ENCODE data around the gene MAFB. TPM values are rescaled to one million over a fixed set of nuclear protein-coding genes. Genes with fewer than 3 reads are reported as not detected.

Gene MAFB
- total RNA-seq, 1 donor from 2014 or later, result 80.5 TPM

DNA sequence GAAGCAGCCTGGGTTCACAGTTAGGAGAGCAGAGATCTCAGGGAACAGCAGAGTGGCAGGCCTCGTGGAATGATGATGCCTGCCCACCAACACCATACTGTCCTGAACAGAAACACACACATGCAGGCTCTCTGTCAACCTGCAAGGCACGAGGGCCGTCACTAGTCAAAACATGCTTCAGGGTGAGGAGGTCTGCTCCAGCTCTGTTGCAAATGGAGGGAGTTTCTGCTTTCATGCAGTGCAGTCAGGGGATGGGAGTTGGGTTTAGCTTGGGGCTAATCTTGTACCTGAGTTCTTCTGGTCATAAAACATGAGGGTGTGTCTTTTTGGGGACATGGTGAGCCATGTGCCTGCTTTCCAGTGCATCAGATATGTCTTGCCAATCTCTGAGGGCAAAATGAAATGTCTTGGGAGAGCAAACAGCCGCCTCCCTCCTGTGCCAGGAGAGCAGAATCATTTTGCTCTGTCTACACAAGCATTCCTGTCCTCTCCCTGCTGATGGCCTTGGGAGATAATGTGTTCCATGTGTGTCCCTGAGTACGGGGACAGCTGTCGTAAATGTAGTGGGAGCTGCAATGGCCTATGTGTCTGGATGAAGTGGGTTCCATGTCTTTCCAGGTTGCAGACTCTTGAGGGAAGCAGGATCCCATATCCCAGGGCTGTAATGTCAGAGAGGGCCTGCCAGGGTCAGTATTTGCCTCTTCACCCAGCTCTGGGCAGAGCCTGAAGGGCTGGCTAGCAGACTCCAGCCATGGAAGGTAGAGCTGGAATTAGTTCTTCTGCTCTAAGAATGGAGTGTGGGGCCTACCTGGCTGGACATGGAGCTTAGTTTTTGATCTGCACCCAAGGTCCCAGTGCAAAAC, 40.6 kb downstream of the MAFB start:
- TF ChIP-seq POLR2AphosphoS5 (IDR thresholded peaks at IDR 0.05; ENCODE audit: insufficient read depth in 1 of 2, low read depth in 1 of 2) (no peak), POLR2A (IDR thresholded peaks at IDR 0.05) (no peak)
- TF ChIP-seq, protein P1, sequence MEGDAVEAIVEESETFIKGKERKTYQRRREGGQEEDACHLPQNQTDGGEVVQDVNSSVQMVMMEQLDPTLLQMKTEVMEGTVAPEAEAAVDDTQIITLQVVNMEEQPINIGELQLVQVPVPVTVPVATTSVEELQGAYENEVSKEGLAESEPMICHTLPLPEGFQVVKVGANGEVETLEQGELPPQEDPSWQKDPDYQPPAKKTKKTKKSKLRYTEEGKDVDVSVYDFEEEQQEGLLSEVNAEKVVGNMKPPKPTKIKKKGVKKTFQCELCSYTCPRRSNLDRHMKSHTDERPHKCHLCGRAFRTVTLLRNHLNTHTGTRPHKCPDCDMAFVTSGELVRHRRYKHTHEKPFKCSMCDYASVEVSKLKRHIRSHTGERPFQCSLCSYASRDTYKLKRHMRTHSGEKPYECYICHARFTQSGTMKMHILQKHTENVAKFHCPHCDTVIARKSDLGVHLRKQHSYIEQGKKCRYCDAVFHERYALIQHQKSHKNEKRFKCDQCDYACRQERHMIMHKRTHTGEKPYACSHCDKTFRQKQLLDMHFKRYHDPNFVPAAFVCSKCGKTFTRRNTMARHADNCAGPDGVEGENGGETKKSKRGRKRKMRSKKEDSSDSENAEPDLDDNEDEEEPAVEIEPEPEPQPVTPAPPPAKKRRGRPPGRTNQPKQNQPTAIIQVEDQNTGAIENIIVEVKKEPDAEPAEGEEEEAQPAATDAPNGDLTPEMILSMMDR (IDR thresholded peaks at IDR 0.05), result no peak
- no peak overlapping the region for H3K4me3 ChIP-seq
- no peaks in the 10 kb centered on the region for H3K4me1 ChIP-seq
- no peaks in the 10 kb centered on the region for H3K27me3 ChIP-seq
- H3K36me3 ChIP-seq, result no peaks in the 10 kb centered on the region
- H3K9me3 ChIP-seq, result no peaks in the 10 kb centered on the region
- no peak overlapping the region for H3K27ac ChIP-seq
- DNase-seq (ENCODE audit: extremely low spot score in 2 of 2), result no peak
- intact Hi-C loops (cut with DNase I), result no loop called here

DNA sequence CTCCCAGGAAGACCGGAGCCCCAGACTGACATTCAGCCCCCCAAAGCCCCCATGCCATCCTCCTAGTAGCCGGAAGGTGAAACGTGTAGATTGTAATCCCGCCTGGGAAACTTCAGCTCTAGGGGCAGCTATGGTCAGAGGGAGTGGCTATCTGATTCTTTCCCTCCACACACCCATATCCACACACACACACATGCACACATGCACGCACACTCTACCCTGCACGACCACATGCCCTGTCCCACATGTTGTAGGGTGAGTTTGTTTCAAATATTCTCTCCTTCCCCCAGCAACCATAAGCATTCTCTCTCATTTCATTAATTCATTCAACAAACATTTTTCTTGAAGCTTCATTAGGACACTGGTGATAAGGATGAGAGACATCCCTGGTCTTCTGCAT, 42.2 kb downstream of the MAFB start:
- DNase-seq (ENCODE audit: extremely low spot score in 2 of 2), result no peak
- Histone ChIP-seq H3K27ac (no peak overlapping the region), H3K27me3 (no peaks in the 10 kb centered on the region), H3K4me3 (no peak overlapping the region), H3K36me3 (no peaks in the 10 kb centered on the region), H3K4me1 (no peaks in the 10 kb centered on the region), H3K9me3 (no peaks in the 10 kb centered on the region)
- no peak for TF ChIP-seq POLR2AphosphoS5 (IDR thresholded peaks at IDR 0.05; ENCODE audit: insufficient read depth in 1 of 2, low read depth in 1 of 2)
- TF ChIP-seq POLR2A (IDR thresholded peaks at IDR 0.05), result no peak
- TF ChIP-seq, protein P1 (IDR thresholded peaks at IDR 0.05), result no peak
- intact Hi-C loops (cut with DNase I), result no loop called here

DNA sequence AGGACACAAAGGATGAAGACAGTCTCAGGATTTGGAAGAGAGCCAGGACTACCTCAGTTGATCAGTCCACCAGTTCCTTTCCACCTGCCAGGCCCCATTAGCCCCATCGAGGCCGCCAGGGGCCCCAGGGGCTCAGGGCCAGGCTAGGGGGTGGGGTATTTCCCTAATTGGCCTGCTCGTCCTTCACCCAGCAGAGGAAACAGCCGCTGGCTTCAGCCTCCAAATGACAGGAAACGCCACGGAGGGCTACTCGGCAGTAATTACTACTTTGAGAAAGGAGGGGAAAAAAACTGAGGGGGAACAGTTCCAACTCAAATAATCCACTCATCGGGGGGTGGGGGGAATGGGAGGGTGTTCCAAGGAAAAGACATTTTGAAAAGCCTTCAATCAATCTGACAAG, 42.7 kb downstream of the MAFB start:
- no peaks in the 10 kb centered on the region for H3K4me1 ChIP-seq

DNA sequence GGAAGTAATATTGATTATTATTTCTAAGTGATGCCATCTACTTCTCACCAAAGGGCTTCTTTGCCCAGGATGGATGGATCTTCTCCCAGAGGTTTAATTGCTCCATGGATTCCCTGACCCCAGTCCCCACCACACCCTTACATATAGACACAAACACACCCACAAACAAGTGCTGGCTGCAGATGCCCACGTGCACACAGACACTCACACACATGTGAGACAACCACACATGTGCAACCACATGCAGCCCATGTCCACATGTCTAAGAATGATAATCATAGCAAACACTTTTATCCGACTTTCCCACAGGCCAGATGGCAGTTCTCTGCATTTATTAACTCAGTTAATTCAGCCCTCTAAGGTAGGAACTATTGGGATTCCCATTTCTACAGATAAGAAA, 44.2 kb downstream of the MAFB start:
- intact Hi-C loops (cut with DNase I), result no loop called here
- H3K4me1 ChIP-seq, result no peaks in the 10 kb centered on the region
- H3K36me3 ChIP-seq, result no peaks in the 10 kb centered on the region
- H3K4me3 ChIP-seq, result no peak overlapping the region
- TF ChIP-seq, protein P1 (IDR thresholded peaks at IDR 0.05), result no peak
- no peak for TF ChIP-seq POLR2AphosphoS5 (IDR thresholded peaks at IDR 0.05; ENCODE audit: insufficient read depth in 1 of 2, low read depth in 1 of 2)
- no peak for TF ChIP-seq POLR2A (IDR thresholded peaks at IDR 0.05)
- DNase-seq (ENCODE audit: extremely low spot score in 2 of 2), result no peak
- no peak overlapping the region for H3K27ac ChIP-seq
- H3K9me3 ChIP-seq, result no peaks in the 10 kb centered on the region
- H3K27me3 ChIP-seq, result no peaks in the 10 kb centered on the region

More for the DNA sequence above, 42.7 kb downstream of the MAFB start:
- TF ChIP-seq POLR2AphosphoS5 (IDR thresholded peaks at IDR 0.05; ENCODE audit: insufficient read depth in 1 of 2, low read depth in 1 of 2), result no peak
- TF ChIP-seq, protein P1 (IDR thresholded peaks at IDR 0.05), result no peak
- TF ChIP-seq POLR2A (IDR thresholded peaks at IDR 0.05), result no peak
- H3K27ac ChIP-seq, result no peak overlapping the region
- no peaks in the 10 kb centered on the region for H3K27me3 ChIP-seq
- no peaks in the 10 kb centered on the region for H3K9me3 ChIP-seq
- no peak overlapping the region for H3K4me3 ChIP-seq
- H3K36me3 ChIP-seq, result no peaks in the 10 kb centered on the region
- intact Hi-C loops (cut with DNase I), result no loop called here
- no peak for DNase-seq (ENCODE audit: extremely low spot score in 2 of 2)

DNA sequence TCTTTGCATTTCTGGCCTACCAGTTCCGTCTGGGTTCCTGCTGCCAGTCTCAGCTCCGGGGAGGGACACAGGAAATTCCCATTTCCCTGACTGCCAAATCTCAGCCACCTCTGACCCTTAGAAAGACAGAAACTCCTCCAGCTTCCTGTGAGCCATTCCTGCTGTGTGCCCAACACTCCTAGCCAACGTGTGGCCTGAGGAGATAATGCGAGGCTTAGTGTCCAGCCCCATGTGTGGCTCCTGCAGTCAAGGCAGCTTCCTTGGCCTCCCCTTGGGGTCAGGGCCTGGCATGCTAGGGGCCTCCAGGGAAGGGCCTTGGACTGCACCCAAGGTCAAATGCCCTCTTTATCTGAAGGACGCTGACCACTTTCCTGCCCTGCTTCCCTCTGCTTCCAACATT, 45.1 kb downstream of the MAFB start:
- no peaks in the 10 kb centered on the region for H3K27me3 ChIP-seq
- no peaks in the 10 kb centered on the region for H3K4me1 ChIP-seq
- H3K9me3 ChIP-seq, result no peaks in the 10 kb centered on the region
- no peak for DNase-seq (ENCODE audit: extremely low spot score in 2 of 2)
- intact Hi-C loops (cut with DNase I), result no loop called here
- H3K36me3 ChIP-seq, result no peaks in the 10 kb centered on the region
- no peak overlapping the region for H3K27ac ChIP-seq
- TF ChIP-seq POLR2A (IDR thresholded peaks at IDR 0.05) (no peak), POLR2AphosphoS5 (IDR thresholded peaks at IDR 0.05; ENCODE audit: insufficient read depth in 1 of 2, low read depth in 1 of 2) (no peak)
- TF ChIP-seq, protein P1 (IDR thresholded peaks at IDR 0.05), result no peak
- H3K4me3 ChIP-seq, result no peak overlapping the region

Measured in vagina (tissue), 2 donors.